Measurements from ENCODE around the gene RBMS3.
A peak's percentile ranks its signal among the peaks of the same experiment; 100 is the strongest.
"Not testable (repeated sequence)": the region's sequence is repeated elsewhere in the genome, so short reads cannot be mapped to it uniquely, and the experiment has no call there.

RBMS3 gene

DNA sequence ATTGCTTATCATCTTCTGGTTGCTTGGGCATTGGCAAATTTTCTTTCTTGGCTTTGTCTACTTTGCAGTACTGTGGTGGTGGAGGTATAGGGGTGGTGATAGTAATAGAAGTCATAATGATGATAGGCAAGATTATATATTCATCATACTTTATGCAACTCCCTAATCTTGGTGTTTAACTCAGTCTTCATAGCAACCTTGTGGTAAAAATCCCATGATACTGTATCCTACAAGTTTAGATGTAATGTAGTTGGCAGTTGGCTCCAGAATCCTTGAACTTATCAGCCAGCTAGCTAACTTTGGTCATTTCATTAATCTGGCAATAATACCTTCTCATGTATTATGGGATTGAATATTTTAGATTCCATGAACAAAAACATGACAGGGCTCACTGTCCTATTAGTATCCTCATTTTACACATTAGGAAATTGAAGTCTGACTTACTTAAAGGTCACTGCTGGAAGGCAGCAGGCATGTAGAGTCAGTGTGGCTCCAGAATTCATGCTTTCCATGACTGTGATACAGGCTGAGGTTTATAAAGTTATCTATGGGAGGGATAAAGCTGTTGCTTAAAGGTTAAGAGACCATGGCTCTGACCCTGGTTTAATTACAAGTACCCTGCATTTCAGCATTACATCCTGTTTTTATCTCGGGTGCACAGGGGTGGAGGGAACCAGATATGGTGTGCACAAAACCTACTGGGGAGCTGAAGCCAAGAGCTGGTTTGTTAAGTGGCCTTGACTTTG lies 33.3 kb downstream of the RBMS3 start:
- FAIRE-seq = no peak

DNA sequence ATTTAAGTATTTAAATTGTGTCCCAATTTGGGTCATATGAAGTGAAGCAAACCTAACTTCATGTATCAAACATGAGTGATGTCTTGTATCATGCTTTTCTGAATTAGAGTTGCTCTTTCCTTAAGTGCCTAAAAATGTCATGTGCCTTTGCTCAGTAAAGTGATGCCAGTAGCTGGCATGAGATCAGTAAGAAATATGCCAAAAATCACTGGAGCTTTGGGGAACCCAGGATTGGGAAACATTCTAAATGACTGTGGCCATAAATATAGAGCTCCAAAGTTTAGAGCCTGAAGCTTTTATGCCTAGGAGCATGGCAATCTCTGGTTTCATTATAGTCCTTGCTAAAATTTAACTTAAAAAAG lies 33.8 kb downstream of the RBMS3 start:
- FAIRE-seq = no peak

DNA sequence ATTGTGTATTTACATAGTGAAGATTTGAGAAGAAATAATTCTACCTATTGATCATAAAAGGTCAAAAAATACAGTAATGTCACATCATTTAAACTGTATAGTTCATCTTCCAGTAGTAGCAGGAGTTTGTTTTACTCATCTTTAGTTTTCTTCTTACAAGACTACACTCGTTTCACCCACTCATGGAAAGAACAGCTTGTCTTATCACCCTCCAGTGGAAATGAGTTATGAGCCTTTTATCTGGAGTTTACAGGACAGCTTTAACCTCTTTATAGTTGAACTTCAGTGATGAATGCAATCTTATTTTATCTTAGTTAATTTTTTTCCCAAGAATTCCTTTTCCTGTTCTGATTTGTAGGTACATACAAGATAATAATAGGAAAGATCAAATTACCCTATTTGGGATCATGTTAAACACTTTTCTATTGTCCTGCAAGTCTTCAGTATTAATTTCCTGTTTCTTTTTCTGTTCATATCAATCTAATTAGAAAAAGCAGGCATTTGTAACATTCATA lies 36.8 kb downstream of the RBMS3 start:
- FAIRE-seq = peak; percentile 19

GRCh38 chr3:29318251-29318650 lies 37.4 kb downstream of the RBMS3 start:
- FAIRE-seq = no peak

DNA sequence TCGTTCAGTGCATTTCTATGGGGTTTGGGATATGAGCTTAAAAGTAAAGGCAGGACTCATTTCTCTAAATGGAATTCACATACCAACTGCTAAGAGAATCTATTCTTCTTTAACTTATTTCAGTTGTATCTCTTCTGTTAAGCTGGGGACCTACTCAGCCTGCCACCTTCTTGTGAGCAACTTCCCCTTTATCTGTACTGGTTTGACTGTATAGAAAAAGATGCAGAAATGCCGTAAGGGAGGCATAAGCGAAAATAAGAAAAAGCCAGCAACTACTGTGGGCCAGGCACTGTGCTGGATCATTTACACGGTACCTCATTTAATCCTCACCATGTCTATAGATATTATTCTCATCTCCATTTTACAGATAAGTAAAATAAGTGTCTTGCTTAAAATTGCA lies 38.4 kb downstream of the RBMS3 start:
- FAIRE-seq = no peak

GRCh38 chr3:29319798-29320197 lies 38.9 kb downstream of the RBMS3 start:
- FAIRE-seq = peak; percentile 63

GRCh38 chr3:29322586-29322985 lies 41.7 kb downstream of the RBMS3 start:
- no peak for FAIRE-seq

DNA sequence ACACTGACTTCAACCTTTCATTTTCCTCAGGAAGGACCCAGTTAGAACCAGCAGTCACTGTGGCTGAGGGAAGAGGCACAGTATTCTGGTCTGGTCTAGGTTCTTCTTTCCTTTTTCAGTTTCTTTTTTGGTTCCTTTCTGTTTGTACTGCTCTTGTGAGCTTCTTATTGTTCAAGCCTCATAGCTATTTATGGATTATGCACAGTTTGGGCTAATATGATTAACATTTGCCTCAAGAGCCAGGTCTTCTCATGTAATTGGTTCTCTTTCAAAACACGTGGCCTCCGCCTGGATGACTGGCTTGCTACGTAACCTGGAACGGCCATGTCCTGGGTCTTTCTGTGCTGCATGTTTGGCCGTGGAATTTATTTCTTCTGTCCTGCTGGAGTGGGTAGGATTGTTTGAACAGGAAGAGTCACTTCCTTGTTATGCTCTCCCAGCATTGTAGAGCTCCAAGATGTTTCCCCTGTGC lies 43.3 kb downstream of the RBMS3 start:
- peak; percentile 94 for FAIRE-seq

- not testable (repeated sequence) for FAIRE-seq
Measured at GRCh38 chr3:29326540-29326939, 45.7 kb downstream of the RBMS3 start.

- no peak for FAIRE-seq
Measured at GRCh38 chr3:29329986-29330890, 49.4 kb downstream of the RBMS3 start.

DNA sequence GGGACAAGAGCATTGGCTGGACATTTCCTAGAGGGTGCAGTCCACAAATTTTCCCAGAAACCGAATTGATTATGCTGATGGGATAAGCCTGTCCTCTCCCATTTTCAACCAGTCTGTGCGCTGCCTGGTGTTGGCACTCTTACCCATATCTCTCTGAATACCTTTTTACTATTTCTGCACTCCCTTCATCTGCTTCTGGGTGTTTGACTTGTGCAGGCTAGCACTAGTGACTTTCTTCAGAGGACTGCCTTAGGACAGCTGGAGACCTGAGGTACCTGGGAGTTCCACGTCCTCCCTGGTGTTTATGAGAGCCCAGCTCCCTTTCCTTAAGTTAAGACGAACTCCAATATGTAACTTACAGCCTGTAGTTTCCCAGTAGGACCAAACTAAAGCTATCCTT lies 50.2 kb downstream of the RBMS3 start:
- FAIRE-seq = peak; percentile 17

GRCh38 chr3:29331456-29332194 lies 50.8 kb downstream of the RBMS3 start:
- FAIRE-seq = no peak

DNA sequence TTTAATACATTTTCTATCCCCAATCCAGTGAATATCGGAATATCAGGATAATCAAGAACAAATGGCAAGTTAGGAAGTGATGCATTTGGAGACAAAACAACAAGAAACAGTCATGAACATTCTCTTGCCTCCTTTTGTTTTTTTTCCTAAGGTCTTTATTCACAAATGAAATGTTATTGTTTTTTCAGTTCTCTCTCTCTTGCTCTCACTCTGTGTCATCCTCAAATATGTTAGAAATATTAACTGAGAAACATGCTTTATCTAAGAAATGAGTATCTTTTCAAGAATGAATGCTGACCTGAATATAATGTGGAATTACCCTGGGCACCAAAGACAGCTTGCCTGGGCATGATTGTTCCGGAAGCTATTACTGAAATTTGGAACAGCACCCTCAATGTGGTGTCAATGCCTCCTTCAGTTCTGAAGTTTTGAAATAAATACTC lies 51.3 kb downstream of the RBMS3 start:
- peak; percentile 53 for FAIRE-seq

DNA sequence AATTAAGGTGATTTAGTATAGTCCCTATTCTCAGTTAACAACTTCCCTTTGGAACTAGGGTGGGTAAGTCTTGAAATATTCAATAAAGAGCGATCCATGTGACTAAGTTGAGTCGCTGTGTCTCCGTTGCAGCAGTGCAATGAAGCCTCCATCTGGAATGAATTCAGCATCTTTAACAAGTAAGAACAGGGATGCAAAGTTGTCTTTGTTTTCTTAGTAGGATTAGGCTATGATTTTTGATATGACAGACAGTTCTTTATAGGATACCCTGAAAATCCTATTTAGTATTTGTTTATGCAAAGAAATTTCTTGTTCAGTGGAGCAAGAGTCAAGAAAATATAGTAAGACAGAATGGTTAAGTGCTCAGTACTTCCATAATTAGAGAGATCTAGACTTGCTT lies 52.7 kb downstream of the RBMS3 start:
- no peak for FAIRE-seq

- FAIRE-seq = no peak
Measured at GRCh38 chr3:29334706-29335105, 53.8 kb downstream of the RBMS3 start.

GRCh38 chr3:29335438-29335837 lies 54.6 kb downstream of the RBMS3 start:
- peak; percentile 98 for FAIRE-seq

GRCh38 chr3:29335943-29336342 lies 55.1 kb downstream of the RBMS3 start:
- no peak for FAIRE-seq

- FAIRE-seq = peak; percentile 19
Measured at GRCh38 chr3:29337565-29337964, 56.7 kb downstream of the RBMS3 start.

DNA sequence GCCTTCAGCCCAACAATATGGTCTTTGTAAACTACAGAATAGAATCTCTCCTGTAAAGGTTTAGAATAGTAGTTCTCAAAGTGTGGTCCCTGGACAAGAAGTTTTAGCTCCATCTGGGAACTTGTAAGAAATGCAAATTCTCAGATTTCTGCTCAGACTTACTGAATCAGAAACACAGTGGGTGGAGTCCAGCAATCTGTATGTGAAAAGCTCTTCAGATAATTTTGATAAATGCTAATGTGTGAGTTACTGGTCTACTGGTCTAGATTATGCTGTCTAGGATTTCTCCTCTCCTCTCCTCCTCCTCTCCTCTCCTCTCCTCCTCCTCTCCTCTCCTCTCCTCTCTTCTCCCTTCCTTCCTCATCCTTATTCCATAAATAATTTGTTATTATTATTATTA lies 57.5 kb downstream of the RBMS3 start:
- FAIRE-seq = no peak

- FAIRE-seq = peak; percentile 53
Measured at GRCh38 chr3:29339016-29339833, 58.4 kb downstream of the RBMS3 start.

GRCh38 chr3:29344154-29344553 lies 63.3 kb downstream of the RBMS3 start:
- FAIRE-seq = no peak

DNA sequence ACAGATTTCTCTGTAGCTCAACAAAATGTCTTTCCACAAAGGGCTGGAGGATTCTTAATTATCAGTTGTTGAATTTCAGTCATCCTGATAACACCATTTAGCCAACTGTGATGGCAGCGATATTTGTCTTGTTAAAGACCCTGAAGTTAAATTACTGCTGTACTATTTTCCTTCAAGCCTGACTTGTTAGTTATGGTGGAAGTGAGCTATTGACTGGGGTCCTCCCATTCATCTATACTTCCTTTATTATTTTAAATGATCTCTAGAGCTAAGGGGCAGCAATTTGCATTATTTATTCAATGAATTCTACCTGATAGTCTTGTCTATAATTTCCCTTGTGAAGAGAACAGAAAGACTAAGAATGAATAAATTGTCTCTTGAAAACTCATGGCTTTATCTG lies 64.1 kb downstream of the RBMS3 start:
- no peak for FAIRE-seq

Data from G401.6 (cell line).